PC-3 (cell line): Measurements from ENCODE around the gene ARHGEF4. TPM values are rescaled to one million over a fixed set of nuclear protein-coding genes. Genes with fewer than 3 reads are reported as not detected.

Experiments used
- ATAC-seq: fragments of 200-7000 bp; cut with Tn5 transposase; 2 replicates; pipeline ENCODE4 v1.9.1; 2020; ENCODE audit warnings: mild to moderate bottlenecking, moderate library complexity
- BruUV-seq: library from RNA; stranded (reverse); fragments of 400-500 nt; replicated peaks from 2 replicates; lab custom pipeline; 2021; lab: Mats Ljungman, UMichigan
- CTCF ChIA-PET: fragments of 300-600 bp; sonication (Branson Sonifier 250); formaldehyde crosslinking; loops from one replicate; lab custom pipeline; 2022; ENCODE audit warnings: antibody characterized with exemption; lab: Charles Lee
- POLR2A ChIA-PET: fragments of 300-600 bp; sonication (Branson Sonifier 250); formaldehyde crosslinking; loops from one replicate; lab custom pipeline; 2022; ENCODE audit warnings: antibody characterized with exemption; ENCODE audit not compliant: unreplicated experiment; lab: Charles Lee
- DNase-seq: peaks from one replicate; pipeline ENCODE4 v3.0.0-alpha.2; 2015
- H2AFZ ChIP-seq: fragments of 300-600 bp; sonication (generic); 2 replicates; pipeline ENCODE4 v1.6.0; 2016; ENCODE audit warnings: antibody characterized with exemption, low read length
- H3F3A ChIP-seq: fragments of 300-600 bp; sonication (generic); one replicate; pipeline ENCODE4 v1.6.0; 2017; ENCODE audit warnings: antibody characterized with exemption, low read length, control low read depth, mild to moderate bottlenecking; ENCODE audit not compliant: unreplicated experiment
- H3K27ac ChIP-seq: fragments of 300-600 bp; sonication (generic); 2 replicates; pipeline ENCODE4 v1.5.1; 2016; ENCODE audit warnings: mild to moderate bottlenecking, low read length
- H3K27me3 ChIP-seq: fragments of 300-600 bp; sonication (generic); 2 replicates; pipeline ENCODE4 v1.6.1; 2016; ENCODE audit warnings: low read length, mixed read lengths
- H3K36me3 ChIP-seq: fragments of 300-600 bp; sonication (generic); 2 replicates; pipeline ENCODE4 v1.6.1; 2016; ENCODE audit warnings: low read depth, mixed run types, low read length, mixed read lengths
- H3K4me1 ChIP-seq: fragments of 300-600 bp; sonication (generic); 2 replicates; pipeline ENCODE4 v1.5.1; 2016; ENCODE audit warnings: low read length; ENCODE audit not compliant: insufficient read depth
- H3K4me2 ChIP-seq: fragments of 300-600 bp; sonication (generic); 2 replicates; pipeline ENCODE4 v1.6.0; 2016; ENCODE audit warnings: low read length
- H3K4me3 ChIP-seq: fragments of 300-600 bp; sonication (generic); 2 replicates; pipeline ENCODE4 v1.5.1; 2016; ENCODE audit warnings: mild to moderate bottlenecking, low read length, mixed read lengths
- H3K79me2 ChIP-seq: fragments of 300-600 bp; sonication (generic); 2 replicates; pipeline ENCODE4 v1.6.1; 2017; ENCODE audit warnings: low read length, mixed read lengths
- H3K9ac ChIP-seq: fragments of 300-600 bp; sonication (generic); 2 replicates; pipeline ENCODE4 v1.6.0; 2016; ENCODE audit warnings: mild to moderate bottlenecking, low read length
- H3K9me2 ChIP-seq: fragments of 300-600 bp; sonication (generic); replicated peaks from 2 replicates; pipeline ENCODE4 v1.6.1; 2016; ENCODE audit warnings: mixed run types, low read length, mixed read lengths
- H3K9me3 ChIP-seq: fragments of 300-600 bp; sonication (generic); 2 replicates; pipeline ENCODE4 v1.6.1; 2016; ENCODE audit warnings: low read length, mixed read lengths
- H4K20me1 ChIP-seq: fragments of 300-600 bp; sonication (generic); 2 replicates; pipeline ENCODE4 v1.6.1; 2016; ENCODE audit warnings: low read length, mixed read lengths
- CTCF ChIP-seq: fragments of 300-600 bp; sonication (generic); conservative IDR thresholded peaks from 2 replicates; pipeline ENCODE4 v1.5.1; 2017; ENCODE audit warnings: antibody characterized with exemption, low read depth, mild to moderate bottlenecking, low read length
- EZH2 ChIP-seq: fragments of 300-600 bp; sonication (generic); IDR thresholded peaks from one replicate; pipeline ENCODE4 v1.6.1; 2017; ENCODE audit warnings: antibody characterized with exemption, mild to moderate bottlenecking, low read length; ENCODE audit not compliant: unreplicated experiment
- EZH2phosphoT487 ChIP-seq: fragments of 300-600 bp; sonication (generic); IDR thresholded peaks from 2 replicates; pipeline ENCODE4 v1.6.1; 2018; ENCODE audit warnings: mild to moderate bottlenecking, antibody characterized with exemption, low read length, borderline replicate concordance
- intact Hi-C: fragments of 100-400 bp; cut with micrococcal nuclease; formaldehyde crosslinking; loops from 2 replicates; pipeline ENCODE4 v1.9.0; 2023
- total RNA-seq: library from RNA; depleted of rRNA; stranded (reverse); fragments of >200 nt; gene quantifications from 2 replicates; pipeline ENCODE4 v1.2.3, GENCODE V29; 2014

ARHGEF4 gene
- total RNA-seq, 1 experiment from 2014 or later, result 21.5 TPM

- POLR2A ChIA-PET, result no interaction called here
- Histone ChIP-seq H3K79me2 (no peaks in the 10 kb centered on the region), H3F3A (no peaks in the 10 kb centered on the region), H3K9ac (no peak overlapping the region), H3K9me2 (no peaks in the 10 kb centered on the region), H2AFZ (no peak overlapping the region), H3K9me3 (peaks cover 4% of the 10 kb centered on the region; the same call in 1 of the 2 replicates), H3K4me1 (no peaks in the 10 kb centered on the region), H3K36me3 (no peaks in the 10 kb centered on the region), H3K4me3 (no peak overlapping the region), H4K20me1 (no peaks in the 10 kb centered on the region), H3K27ac (no peak overlapping the region), H3K4me2 (no peak overlapping the region), H3K27me3 (no peaks in the 10 kb centered on the region)
- CTCF ChIA-PET, result no interaction called here
- BruUV-seq, result no TSS peak
- ATAC-seq (no peak), DNase-seq (no peak)
- TF ChIP-seq EZH2, result no peak
- TF ChIP-seq EZH2phosphoT487, result no peak
- TF ChIP-seq CTCF, result no peak
- intact Hi-C loops, result no loop called here
These were observed 193.1 kb downstream of the ARHGEF4 start for GRCh38 chr2:131029812-131030211.

- intact Hi-C loops, result no loop called here
- BruUV-seq, result no TSS peak
- ATAC-seq (no peak), DNase-seq (no peak)
- peaks cover 4% of the 10 kb centered on the region; the same call in 1 of the 2 replicates for H3K9me3 ChIP-seq
- no peaks in the 10 kb centered on the region for H3K27me3 ChIP-seq
- H3F3A ChIP-seq, result no peaks in the 10 kb centered on the region
- H3K4me2 ChIP-seq, result no peak overlapping the region
- no peaks in the 10 kb centered on the region for H3K4me1 ChIP-seq
- no peak overlapping the region for H2AFZ ChIP-seq
- H3K9me2 ChIP-seq, result no peaks in the 10 kb centered on the region
- no peaks in the 10 kb centered on the region for H3K79me2 ChIP-seq
- POLR2A ChIA-PET, result no interaction called here
- TF ChIP-seq EZH2phosphoT487, result no peak
- no peak for TF ChIP-seq EZH2
- no peak for TF ChIP-seq CTCF
- H3K9ac ChIP-seq, result no peak overlapping the region
- H3K27ac ChIP-seq, result no peak overlapping the region
- H3K4me3 ChIP-seq, result no peak overlapping the region
- CTCF ChIA-PET, result no interaction called here
- H3K36me3 ChIP-seq, result no peaks in the 10 kb centered on the region
- no peaks in the 10 kb centered on the region for H4K20me1 ChIP-seq
These were observed 193.8 kb downstream of the ARHGEF4 start for GRCh38 chr2:131030478-131030971.

- POLR2A ChIA-PET, result no interaction called here
These were observed 194.7 kb downstream of the ARHGEF4 start for GRCh38 chr2:131031431-131031841.

More at GRCh38 chr2:131031431-131031841, 194.7 kb downstream of the ARHGEF4 start:
- H3K4me2 ChIP-seq, result no peak overlapping the region
- BruUV-seq, result no TSS peak
- H3K9ac ChIP-seq, result no peak overlapping the region
- TF ChIP-seq EZH2phosphoT487, result no peak
- no peak for TF ChIP-seq CTCF
- TF ChIP-seq EZH2, result no peak
- peaks cover 4% of the 10 kb centered on the region; the same call in 1 of the 2 replicates for H3K9me3 ChIP-seq
- intact Hi-C loops, result no loop called here
- H3K9me2 ChIP-seq, result no peaks in the 10 kb centered on the region
- no peak overlapping the region for H3K27ac ChIP-seq
- no peaks in the 10 kb centered on the region for H3F3A ChIP-seq
- CTCF ChIA-PET, result no interaction called here
- no peaks in the 10 kb centered on the region for H3K36me3 ChIP-seq
- H3K4me3 ChIP-seq, result no peak overlapping the region
- H2AFZ ChIP-seq, result no peak overlapping the region
- DNase-seq (no peak), ATAC-seq (no peak)
- H3K79me2 ChIP-seq, result no peaks in the 10 kb centered on the region
- no peaks in the 10 kb centered on the region for H3K27me3 ChIP-seq
- H3K4me1 ChIP-seq, result no peaks in the 10 kb centered on the region
- no peaks in the 10 kb centered on the region for H4K20me1 ChIP-seq
